ENCODE measurements around the gene IL31RA. TPM values are rescaled to one million over a fixed set of nuclear protein-coding genes. Genes with fewer than 3 reads are reported as not detected.

Gene IL31RA
- total RNA-seq, 1 experiment from 2014 or later: 0.03 TPM

DNA sequence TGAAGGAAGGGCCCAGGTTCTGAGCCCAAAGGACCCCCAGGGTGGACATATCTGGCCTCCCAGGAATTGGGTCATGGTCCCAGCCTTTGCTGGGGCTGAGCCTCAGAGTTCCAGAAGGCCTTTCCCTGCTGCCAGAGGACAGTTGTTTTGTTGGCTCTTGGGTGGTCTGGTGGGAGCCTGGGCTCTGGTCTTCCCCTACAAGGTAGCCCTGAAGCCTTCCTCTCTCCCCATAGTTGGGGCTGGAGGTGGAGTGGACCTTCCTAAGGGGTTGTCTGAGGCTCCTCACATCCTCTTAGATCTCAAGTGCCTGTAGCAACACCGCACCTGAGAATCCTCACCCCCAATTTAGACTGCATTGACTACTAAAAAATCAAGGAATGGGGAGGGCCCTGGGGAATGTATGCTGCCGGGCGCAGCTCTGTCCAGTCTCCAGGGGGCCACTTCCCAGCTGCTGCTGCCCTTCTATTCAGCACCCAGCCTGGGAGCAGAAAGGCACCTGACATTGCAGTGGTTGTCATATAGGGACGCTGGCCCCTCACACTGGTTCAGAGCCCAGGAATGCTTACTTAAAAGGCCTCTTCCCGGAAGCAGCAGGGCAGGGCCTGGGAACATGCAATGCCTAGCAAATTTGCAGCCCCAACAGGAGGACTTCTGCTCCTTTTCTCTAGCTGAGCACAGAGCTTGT is 66.4 kb downstream of the IL31RA start:
- in situ Hi-C loops (cut with HindIII; ENCODE audit: low pct_unique_long_range_greater_than_20kb, low sequenced_read_pairs): no loop called here
- no peak for DNase-seq (ENCODE audit: low read depth)

DNA sequence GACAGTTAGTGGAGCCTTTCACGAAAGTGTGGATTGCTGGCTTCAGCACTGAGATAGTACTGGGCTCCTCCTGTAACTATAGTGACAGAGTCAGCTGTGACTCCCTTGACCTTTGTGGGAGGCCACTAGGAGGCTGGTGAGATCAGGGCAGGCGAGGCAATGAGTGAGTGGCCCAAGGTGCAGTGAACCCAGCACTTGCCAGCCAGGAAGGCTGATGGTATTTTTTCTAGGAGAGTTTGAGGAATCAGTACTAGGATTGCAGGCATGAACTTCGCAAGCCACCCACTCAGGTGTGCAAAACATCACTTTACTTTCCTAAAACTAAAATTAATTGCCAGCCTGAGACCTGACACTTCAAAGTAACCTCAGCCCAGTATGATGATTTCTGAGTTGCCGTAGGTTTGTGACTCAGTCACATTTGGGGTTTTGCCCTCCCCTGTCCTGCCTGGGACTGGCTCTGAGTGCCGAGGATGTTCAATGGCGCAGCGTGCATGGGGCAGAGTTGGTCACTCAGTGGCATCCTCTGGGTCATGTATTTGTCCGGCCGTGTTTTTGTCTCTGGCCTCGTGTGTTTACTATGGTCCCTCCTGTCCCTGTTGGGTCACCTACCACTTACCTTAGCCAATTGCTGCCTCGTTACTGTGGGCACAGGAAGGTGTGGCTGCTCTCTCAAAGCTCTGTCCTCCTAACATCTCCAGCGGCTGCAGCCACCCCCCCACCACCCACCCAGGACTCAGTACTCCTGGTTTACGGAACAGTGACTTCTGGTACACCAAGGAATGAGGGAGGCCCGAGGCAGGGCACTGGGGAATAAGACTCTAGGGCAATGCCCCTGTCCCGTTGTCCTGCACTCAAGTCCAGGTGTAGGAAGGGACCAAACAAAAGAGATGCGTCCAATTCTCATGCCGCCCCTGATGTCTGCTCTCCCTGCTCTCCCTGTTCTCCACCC is 67.2 kb downstream of the IL31RA start:
- peak; percentile 57 for DNase-seq (ENCODE audit: low read depth)
- in situ Hi-C loops (cut with HindIII; ENCODE audit: low pct_unique_long_range_greater_than_20kb, low sequenced_read_pairs): no loop called here

DNA sequence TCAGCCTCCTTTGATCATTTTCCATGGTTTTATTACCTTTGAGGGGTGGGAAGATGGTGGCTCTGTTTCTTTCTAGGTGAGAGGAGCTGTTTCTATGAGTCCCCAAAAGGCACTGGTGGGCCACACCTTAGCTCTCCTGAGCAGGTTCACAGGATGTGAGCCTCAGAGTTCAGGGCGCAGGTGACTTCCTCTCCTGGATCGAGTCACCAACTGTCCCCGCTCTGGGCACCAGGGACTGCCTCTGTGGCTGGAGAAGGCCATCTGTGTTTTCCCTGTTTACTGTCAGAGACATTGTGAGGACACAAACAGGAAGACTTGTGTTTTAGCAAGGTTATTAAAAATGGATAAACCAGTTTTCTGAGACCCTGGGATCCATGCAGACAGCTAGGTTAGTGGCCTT is 68.5 kb downstream of the IL31RA start:
- in situ Hi-C loops (cut with HindIII; ENCODE audit: low pct_unique_long_range_greater_than_20kb, low sequenced_read_pairs): no loop called here
- DNase-seq (ENCODE audit: low read depth): no peak

DNA sequence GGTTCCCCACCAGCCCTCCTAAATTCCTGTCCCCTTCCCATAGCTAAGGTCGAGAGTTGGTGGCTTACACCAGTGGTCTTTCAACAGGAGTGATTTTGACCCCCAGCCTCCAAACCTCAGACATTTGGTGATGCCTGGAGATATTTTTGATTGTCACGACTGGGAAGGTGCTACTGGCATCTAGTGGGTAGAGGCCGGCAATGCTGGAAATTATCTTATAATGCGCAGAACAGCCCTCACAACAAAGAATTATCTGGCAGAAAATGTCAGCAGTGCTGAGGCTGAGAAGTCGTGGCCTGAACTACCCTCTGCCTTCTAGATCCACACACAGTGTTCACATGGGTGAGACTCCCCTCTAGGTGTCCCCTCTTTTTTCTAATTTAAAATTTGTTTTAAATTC is 69.6 kb downstream of the IL31RA start:
- DNase-seq (ENCODE audit: low read depth): no peak
- in situ Hi-C loops (cut with HindIII; ENCODE audit: low pct_unique_long_range_greater_than_20kb, low sequenced_read_pairs): no loop called here

DNA sequence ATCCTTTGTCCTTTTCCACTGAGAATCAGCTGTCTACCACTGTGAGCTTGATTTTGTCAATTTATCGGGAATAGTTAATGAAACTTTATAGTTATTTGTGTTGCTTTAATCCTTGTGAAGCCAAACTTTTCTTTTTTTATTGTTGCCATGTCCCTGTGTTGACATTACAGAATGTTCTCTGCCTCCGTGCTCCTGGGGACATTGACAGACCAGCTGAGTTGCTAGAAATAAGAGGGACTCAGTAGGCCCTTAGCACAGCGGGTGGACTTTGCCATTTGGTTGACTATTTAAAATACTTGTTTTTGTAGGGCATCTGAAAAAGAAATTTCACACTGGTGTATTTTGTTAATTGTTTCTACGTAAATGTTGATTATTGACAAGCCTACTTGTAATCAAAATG is 70.5 kb downstream of the IL31RA start:
- in situ Hi-C loops (cut with HindIII; ENCODE audit: low pct_unique_long_range_greater_than_20kb, low sequenced_read_pairs): no loop called here
- no peak for DNase-seq (ENCODE audit: low read depth)

DNA sequence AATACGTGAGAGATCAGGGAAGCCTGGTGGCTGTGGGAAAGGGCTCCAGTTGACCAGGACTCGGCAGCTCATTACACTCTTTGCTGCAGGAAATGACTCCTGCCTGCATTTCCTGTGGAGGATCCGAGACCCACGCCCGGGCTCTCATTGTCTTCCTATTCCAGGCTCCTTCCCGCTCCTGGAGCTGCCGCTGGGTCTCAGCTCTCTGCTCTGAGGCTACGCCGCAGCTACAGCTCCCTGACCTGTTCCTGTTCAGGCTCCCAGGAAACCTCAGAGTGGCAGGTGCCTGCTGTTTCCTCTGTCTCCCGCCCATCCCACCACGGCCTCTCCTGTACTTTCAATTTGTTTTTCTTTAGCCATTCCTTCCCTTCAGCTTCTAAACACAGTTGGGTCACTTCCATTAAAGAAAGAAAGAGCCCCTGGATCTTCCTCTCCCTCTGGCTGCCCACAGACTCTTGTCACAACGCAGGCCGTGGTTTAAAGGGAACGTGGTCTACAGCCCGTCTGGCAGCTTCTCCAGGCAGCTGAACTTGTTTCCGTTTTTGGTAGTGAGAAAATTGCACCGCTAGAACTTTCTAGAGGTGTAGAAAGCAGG is 72.1 kb downstream of the IL31RA start:
- in situ Hi-C loops (cut with HindIII; ENCODE audit: low pct_unique_long_range_greater_than_20kb, low sequenced_read_pairs): no loop called here
- no peak for DNase-seq (ENCODE audit: low read depth)

DNA sequence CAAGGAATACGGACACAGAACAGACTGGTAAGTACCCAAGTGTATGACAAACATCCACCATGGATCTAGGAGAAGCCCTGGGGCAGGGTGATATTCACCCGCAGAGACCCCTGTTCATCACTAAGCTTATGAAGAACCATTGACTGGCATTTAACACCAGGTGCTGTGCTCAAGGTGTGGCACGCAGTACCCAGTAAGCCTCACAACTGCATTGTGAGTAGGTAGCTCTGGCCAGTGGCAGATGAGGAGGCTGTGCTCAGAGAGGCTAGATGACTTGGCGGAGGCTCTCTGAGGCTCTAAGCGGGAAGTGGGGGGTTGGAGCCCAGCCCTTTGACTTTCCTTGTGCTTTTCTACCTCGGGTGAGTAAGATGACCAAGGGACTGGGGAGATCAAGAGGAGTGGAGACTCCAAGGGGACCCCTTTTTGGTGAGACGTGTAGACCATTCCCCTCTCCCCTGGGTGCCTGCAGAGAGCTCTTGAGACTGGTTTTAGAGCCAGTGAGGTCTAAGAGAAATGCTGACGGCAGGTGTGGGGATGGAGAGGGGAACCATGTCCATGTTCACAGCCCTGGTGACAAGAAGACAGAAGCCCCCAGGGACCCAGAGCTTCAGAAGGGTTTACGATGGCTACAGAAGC is 72.8 kb downstream of the IL31RA start:
- DNase-seq (ENCODE audit: low read depth): no peak
- in situ Hi-C loops (cut with HindIII; ENCODE audit: low pct_unique_long_range_greater_than_20kb, low sequenced_read_pairs): no loop called here

DNA sequence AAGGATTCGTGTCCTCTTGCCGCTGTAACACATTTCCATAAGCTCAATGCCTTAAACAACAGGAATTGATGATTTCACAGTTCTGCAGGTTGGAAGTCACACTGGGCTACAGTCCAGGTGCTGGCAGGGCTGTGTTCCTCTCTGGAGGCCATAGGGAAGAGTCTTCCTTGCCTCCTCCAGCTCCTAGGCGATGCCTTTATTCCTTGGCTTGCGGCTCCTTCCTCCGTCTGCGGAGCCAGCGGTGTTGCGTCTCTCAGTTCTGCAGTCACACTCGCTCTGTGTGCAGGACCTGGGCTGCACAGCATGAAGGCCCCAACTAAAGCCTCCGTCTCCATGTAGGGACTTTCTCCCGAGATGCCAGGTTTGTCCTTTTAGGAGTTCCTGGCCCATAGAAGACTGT is 73.6 kb downstream of the IL31RA start:
- in situ Hi-C loops (cut with HindIII; ENCODE audit: low pct_unique_long_range_greater_than_20kb, low sequenced_read_pairs): no loop called here
- no peak for DNase-seq (ENCODE audit: low read depth)

DNA sequence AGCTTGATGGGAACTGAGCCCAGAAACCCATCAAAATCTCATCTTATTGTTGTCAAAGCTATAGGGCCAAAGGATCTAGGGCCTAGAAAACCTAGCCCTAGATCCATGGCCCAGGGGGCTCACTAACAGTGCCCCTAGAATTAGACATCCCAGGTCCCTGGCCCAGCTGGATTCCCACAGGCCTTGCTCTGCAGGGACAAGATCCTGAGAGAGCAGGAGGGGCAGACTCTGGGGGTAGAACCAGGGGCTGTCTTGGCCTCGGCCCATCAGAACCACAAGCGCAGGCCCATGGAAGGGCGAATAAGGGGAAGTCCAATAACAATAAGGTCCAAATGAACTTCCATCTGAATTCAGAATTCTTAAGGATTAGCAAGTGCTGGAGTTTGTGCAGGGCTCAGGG is 74.0 kb downstream of the IL31RA start:
- DNase-seq (ENCODE audit: low read depth): no peak
- in situ Hi-C loops (cut with HindIII; ENCODE audit: low pct_unique_long_range_greater_than_20kb, low sequenced_read_pairs): no loop called here

DNA sequence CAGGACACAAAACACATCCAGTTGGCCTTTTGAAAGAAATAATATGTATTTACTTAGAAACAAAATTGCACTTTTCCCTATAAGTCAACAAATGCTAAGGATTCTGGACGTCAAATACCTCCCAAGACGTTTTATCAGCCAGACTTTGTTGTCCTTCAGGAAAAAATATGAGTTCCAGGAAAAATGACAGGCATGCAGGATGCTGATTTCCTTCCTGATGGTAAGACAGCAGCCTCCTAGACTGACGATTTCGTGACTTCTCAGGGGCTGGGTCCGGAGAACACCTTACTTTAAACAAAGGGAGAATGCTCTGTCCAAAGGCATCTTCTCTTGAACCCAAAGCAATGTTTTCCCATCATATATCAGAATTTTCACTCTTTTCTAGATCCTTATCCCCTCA is 74.6 kb downstream of the IL31RA start:
- DNase-seq (ENCODE audit: low read depth): no peak
- in situ Hi-C loops (cut with HindIII; ENCODE audit: low pct_unique_long_range_greater_than_20kb, low sequenced_read_pairs): no loop called here

DNA sequence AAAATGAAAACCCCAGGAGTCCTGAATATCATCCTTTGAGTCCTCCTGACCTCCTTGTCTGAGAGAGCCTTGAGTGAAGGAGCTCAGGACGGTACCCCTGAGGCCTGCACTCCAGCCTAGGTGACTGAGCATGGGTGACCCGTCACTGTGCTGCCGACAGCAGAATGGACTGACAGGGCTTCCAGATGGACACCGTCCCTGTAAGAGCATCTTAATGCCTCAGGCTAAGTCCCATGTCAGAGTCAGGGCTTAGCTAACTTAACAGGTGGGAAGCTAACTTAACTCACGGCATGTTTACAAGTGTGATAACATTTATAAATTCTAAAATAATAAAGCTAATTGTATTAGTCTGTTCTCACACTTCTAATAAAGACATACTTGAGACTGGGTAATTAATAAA is 75.3 kb downstream of the IL31RA start:
- in situ Hi-C loops (cut with HindIII; ENCODE audit: low pct_unique_long_range_greater_than_20kb, low sequenced_read_pairs): no loop called here

DNA sequence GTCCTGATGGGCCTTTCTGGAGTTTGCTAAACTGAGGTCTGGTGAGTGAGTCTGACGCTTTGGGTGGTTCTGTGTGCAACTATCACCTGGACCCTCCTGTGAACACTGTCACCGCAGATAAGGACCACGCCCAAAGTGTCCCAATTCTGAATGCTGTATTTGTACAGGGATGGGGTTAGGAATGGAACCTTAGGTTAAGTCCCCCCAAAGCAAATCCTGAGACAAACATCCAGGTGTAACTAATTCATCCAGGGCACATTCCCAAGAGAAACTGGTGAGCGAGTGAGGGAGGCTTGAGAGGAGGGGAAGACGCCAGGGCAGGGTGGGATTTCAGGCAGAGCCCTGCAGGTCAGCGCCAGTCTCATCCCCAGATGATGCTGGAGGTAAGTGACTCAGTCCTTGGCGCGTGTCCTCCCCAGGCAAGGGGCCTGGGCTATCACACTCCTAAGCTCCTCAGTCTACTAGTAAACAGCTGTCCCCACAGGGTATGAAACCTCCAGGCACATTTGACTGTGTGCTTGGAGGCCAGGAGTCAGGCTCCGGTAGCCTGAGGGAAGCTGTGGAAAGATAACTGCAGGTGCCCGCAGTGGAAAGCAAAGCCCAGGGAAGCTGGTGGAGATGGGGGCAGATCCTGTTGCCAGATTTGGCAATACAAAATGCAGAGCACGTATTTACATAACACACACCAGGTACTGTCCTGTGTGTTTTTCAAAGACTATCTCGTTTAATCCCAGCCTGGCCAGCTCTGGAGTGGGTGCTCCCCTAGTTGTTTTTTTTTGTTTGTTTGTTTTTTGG is 76.9 kb downstream of the IL31RA start:
- DNase-seq (ENCODE audit: low read depth): no peak
- in situ Hi-C loops (cut with HindIII; ENCODE audit: low pct_unique_long_range_greater_than_20kb, low sequenced_read_pairs): no loop called here

More for the DNA sequence above, 75.3 kb downstream of the IL31RA start:
- DNase-seq (ENCODE audit: low read depth): no peak

DNA sequence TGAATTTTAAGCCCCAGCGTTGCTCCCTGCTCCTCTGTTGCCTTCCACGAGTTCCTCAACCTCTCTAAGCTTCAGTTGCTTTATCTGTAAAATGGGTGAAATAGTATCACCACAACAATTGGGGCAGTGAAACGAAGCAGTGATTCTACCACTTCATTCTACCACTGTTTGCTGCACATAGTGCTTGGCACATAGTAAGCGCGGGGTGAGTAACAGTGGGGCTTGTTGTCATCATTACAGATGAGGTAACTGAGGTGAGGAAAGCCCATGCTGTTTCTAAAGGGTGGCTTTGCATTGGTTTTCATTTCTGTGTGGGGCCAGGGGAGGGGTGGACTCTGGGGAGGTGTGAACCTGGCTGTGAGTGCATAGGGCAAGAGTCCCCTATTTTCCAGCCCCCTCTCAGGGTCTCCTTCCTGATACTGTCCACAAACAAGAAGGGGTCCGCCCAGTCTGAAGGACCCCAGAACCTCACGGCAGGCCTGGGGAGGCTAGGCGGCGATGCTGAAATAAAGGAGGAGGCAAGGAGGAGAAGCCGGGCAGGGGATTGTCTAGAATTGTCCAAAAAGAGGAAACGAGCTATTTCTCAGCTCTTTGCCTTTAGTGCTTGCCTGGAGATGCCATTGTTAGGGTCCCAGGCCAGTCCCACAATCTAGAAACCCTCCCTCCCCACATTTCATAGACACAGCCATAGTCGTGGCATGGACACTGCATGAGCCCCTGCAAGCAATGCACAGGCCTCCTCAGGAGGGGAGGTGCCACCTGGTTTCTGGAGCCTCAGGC is 78.1 kb downstream of the IL31RA start:
- no peak for DNase-seq (ENCODE audit: low read depth)
- in situ Hi-C loops (cut with HindIII; ENCODE audit: low pct_unique_long_range_greater_than_20kb, low sequenced_read_pairs): no loop called here

DNA sequence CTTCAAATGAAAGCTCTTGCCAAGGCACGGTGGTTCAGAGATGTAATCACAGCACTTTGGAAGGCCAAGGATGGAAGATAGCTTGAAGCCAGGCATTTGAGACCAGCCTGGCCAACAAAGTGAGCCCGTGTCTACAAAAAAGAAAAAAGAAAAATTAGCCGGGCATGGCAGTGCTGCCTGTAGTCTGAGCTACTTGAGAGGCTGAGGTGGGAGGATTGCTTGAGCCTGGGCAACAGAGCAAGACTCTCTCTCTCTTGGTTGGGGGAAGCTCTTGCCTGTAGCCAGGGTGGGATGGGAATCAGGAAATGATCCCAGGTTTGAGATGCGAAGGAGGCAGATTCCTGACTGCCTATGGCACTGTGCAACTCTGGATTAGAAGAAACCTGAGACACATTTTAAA is 81.5 kb downstream of the IL31RA start:
- no peak for DNase-seq (ENCODE audit: low read depth)
- in situ Hi-C loops (cut with HindIII; ENCODE audit: low pct_unique_long_range_greater_than_20kb, low sequenced_read_pairs): no loop called here

DNA sequence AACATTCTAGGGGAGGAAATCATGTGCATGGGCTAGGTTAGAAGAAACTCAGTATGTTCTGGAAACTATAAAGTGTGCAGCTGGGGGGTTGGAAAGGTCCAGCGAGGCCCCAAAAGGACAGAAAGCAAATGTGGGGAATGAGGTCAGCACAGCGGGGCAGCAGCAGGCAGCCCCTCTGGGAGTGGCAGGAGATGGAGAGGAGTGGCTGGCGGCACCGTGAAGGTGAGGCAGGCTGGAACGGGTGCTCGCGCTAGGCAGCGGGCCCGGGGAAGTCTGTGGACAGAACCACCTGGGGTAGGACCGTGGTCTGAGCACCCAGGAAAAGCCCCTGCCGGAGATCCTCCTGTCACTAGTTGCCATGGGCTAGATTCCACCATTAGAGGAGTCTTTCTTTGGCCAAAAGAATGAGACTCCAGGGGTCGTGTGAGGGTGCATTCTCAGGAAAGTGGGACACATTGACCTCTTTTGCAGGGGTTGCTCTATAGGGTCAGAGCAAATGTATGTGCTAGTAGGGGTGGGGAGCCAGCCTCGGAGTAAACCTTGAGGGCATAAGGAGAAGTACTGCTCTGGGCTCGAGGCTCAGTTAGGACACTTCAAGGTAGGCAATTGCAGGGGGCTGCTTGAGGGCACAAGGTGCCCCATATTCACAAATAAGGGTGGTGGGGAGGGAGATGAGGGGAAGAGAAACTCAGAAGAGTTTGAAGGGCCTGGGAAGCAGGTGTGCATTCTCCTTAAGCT is 82.4 kb downstream of the IL31RA start:
- no peak for DNase-seq (ENCODE audit: low read depth)
- in situ Hi-C loops (cut with HindIII; ENCODE audit: low pct_unique_long_range_greater_than_20kb, low sequenced_read_pairs): no loop called here

DNA sequence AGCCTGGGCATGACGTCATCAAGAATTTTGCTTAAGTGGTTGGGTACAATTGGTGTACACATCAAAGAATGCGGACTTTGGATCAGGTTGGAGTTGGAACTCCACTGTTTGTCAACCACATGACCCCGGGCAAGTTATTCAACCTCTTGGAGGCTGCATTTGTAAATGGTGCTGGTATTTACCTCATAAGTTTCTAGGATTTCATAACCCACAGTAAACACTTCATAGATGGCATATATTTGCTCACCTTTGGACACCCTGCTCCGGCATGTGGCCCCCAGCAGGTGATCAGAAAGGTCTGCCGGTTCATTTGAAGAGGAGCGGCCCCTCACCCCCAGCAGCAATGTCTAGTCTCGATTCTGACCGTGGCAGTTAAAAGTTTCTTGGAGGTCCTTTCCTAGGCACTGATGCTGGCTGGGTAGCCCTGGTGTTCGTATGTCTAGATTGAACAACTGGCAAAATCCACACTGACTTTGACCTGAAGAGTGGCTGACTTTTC is 83.0 kb downstream of the IL31RA start:
- in situ Hi-C loops (cut with HindIII; ENCODE audit: low pct_unique_long_range_greater_than_20kb, low sequenced_read_pairs): no loop called here
- DNase-seq (ENCODE audit: low read depth): no peak

DNA sequence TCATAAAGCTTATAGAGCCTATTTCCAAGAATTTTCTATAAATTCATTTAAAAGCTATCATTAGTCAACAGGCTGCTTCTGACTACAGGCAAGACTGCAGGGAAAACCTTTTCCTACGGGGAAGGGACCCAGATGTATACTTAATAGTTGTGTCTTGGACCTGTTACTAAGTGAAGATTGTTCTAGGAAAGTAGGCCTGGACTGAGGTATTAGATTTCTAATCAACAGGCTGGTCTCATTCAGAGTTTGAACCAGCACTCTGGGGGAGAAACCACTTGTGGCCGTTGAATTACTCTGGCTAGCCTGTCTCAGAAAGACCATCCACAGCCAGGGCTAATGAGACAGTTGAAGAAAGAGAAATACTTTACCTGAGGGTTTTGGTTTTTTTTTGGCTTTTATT is 83.6 kb downstream of the IL31RA start:
- DNase-seq (ENCODE audit: low read depth): no peak
- in situ Hi-C loops (cut with HindIII; ENCODE audit: low pct_unique_long_range_greater_than_20kb, low sequenced_read_pairs): no loop called here

Measured in Caki2 (cell line).